Common myeloid progenitor, CD34-positive (primary cell): Measurements from ENCODE around the gene GNAZ.

Experiments used
- CTCF ChIA-PET: fragments of 350-600 bp; sonication (Branson Sonifier 250); formaldehyde crosslinking; loops from one replicate; lab custom pipeline; 2021; ENCODE audit warnings: antibody characterized with exemption; lab: Charles Lee
- POLR2A ChIA-PET: fragments of 350-600 bp; sonication (Branson Sonifier 250); formaldehyde crosslinking; loops from one replicate; lab custom pipeline; 2021; ENCODE audit warnings: antibody characterized with exemption; lab: Charles Lee
- DNase-seq, 3 donors: peaks; one replicate each; pipeline versions ENCODE4 v3.0.0 to v3.0.0-alpha.2; 2013
- H3K27ac ChIP-seq, 2 experiments: 1 replicate in 1 of 2; 2 replicates in 1 of 2; pipeline ENCODE4 v1.7.0; 2013; ENCODE audit warnings: inconsistent platforms in 2 of 2, low read length in 2 of 2, mild to moderate bottlenecking in 2 of 2, low read depth in 1 of 2, moderate library complexity in 1 of 2; ENCODE audit not compliant: severe bottlenecking in 2 of 2, insufficient read depth in 1 of 2, poor library complexity in 1 of 2
- H3K27me3 ChIP-seq, 5 experiments: replicated peaks in 2 of 5; 1 replicate in 3 of 5; 2 replicates in 2 of 5; pipeline versions ENCODE4 v1.6.1 to v1.7.0; 2013; ENCODE audit warnings: low read length in 4 of 5, mild to moderate bottlenecking in 2 of 5, moderate library complexity in 2 of 5, inconsistent platforms in 1 of 5; ENCODE audit not compliant: insufficient read depth in 5 of 5, control insufficient read depth in 4 of 5
- H3K36me3 ChIP-seq, 4 experiments: 1 replicate in 2 of 4; 2 replicates in 2 of 4; pipeline versions ENCODE4 v1.6.1 to v1.7.0; 2013; ENCODE audit warnings: low read length in 3 of 4, control low read depth in 1 of 4, mild to moderate bottlenecking in 1 of 4; ENCODE audit not compliant: control insufficient read depth in 4 of 4, insufficient read depth in 4 of 4
- H3K4me1 ChIP-seq, 4 experiments: 1 replicate in 3 of 4; 2 replicates in 1 of 4; pipeline versions ENCODE4 v1.6.1 to v1.7.1; 2013; ENCODE audit warnings: low read length in 3 of 4, mild to moderate bottlenecking in 3 of 4, control low read depth in 1 of 4, inconsistent platforms in 1 of 4, moderate library complexity in 1 of 4; ENCODE audit not compliant: control insufficient read depth in 4 of 4, insufficient read depth in 4 of 4; ENCODE audit errors: control extremely low read depth in 1 of 4
- H3K4me3 ChIP-seq, 7 experiments: 1 replicate in 4 of 7; 2 replicates in 3 of 7; pipeline versions ENCODE4 v1.5.1 to v1.7.0; 2013; ENCODE audit warnings: mild to moderate bottlenecking in 7 of 7, low read length in 6 of 7, moderate library complexity in 6 of 7, inconsistent platforms in 2 of 7, low read depth in 2 of 7, control low read depth in 1 of 7; ENCODE audit not compliant: insufficient read depth in 4 of 7, control insufficient read depth in 1 of 7; ENCODE audit errors: extremely low read depth in 1 of 7
- H3K9me3 ChIP-seq, 5 experiments: 1 replicate in 4 of 5; 2 replicates in 1 of 5; pipeline versions ENCODE4 v1.6.1 to v1.7.1; 2013; ENCODE audit warnings: low read length in 4 of 5, mild to moderate bottlenecking in 2 of 5, inconsistent platforms in 1 of 5, low read depth in 1 of 5, moderate library complexity in 1 of 5; ENCODE audit not compliant: control insufficient read depth in 4 of 5, insufficient read depth in 2 of 5; ENCODE audit errors: control extremely low read depth in 1 of 5
- WGBS: methylation state at CpG from one replicate; pipeline ENCODE4 v1.1.5; 2013; ENCODE audit not compliant: insufficient coverage; 5-methylcytosine and 5-hydroxymethylcytosine counted together

Gene GNAZ

DNA sequence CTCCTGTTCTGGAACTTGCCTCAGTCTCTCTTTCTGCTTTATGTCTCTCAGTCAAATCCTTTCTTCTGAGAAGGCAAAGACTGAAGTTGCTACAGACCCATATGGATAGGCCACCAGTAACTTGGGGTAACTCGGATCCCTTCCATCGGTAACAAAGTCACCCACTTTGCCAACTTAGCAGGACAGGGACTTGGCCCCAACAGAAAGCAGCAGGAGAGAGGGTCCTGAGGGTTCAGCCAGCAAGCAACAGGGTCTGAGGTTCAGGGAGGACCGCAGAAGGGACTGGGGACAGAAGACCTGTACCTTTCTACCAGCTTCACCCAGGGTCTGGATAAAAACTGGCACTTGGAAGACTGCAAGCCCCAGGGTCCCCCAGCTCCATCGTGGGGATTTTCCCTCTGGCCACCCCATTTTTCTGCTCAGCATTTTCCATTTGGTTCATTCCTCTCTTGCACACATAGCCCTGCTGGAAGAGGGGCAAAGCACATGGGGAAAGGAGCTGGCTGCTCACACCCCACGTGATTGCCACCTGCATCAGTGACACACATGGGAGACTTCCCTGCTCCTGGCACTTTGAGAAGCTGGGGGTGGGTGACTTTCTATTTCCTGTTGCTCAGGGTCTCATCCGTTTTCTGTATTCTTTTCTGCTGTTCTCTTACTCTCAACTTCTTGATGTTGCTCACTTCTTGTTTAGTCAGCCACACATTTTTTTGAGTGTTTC is 34.6 kb upstream of the GNAZ start:
- H3K27me3 ChIP-seq: peaks cover 0 to 4% (median 0%) of the 10 kb centered on the region in 5 experiments
- peak in 1 of 3 donors; percentile 17 for DNase-seq
- ChIA-PET CTCF (interaction anchor here (1.1 kb wide), 1 partner anchor 76 kb away, joined by 3 read pairs; no protein-coding TSS in a partner anchor), POLR2A (no interaction called here)
- H3K27ac ChIP-seq: no peak overlapping the region
- no peaks in the 10 kb centered on the region for H3K36me3 ChIP-seq
- 81% methylated on average over 6 of the region's 6 CpGs for WGBS
- H3K9me3 ChIP-seq: no peaks in the 10 kb centered on the region
- peaks cover 0 to 4% (median 0%) of the 10 kb centered on the region in 4 experiments for H3K4me1 ChIP-seq
- H3K4me3 ChIP-seq: no peak overlapping the region

DNA sequence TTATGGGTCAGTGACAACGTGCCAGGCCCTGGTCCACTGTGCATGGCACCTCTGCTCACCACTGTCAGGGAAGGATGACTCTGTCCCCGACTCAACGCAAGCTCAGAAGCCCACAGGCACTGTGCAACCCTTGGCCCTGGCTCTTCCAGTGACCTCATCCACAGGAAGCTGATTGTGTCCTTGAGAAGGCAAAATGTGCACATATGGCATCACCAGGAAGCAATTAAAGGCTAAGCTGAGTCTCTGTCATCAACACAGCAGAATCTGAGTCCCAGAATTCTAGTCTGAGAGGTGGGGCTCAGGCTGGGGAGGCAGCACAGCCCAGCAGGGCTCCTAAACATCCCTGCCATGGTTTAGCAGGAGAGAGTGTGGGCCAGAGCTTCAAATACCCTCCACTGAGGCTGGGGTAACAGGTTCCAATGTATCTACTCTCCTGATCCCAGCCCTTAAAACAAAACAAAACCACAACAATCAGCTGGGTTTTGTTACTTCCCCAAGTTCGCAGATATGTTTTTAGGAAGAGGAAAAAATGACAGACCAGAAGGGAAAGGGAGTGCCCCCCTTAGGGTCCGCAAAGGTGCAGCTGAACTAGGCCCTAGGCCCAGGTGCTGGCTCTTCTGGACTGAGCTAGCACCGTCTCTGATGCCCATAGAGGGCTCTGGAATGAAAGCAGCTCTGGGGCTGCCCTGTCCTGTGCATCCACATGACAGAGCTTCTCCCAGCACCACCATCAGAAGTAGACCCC is 33.5 kb upstream of the GNAZ start:
- POLR2A ChIA-PET: no interaction called here
- peak in 1 of 3 donors; percentile 8 for DNase-seq
- H3K27ac ChIP-seq: no peak overlapping the region
- peaks cover 0 to 4% (median 0%) of the 10 kb centered on the region in 5 experiments for H3K27me3 ChIP-seq
- no peak overlapping the region for H3K4me3 ChIP-seq
- CTCF ChIA-PET: no interaction called here
- H3K4me1 ChIP-seq: peaks cover 0 to 4% (median 0%) of the 10 kb centered on the region in 4 experiments
- no peaks in the 10 kb centered on the region for H3K36me3 ChIP-seq
- no peaks in the 10 kb centered on the region for H3K9me3 ChIP-seq
- WGBS: 83% methylated on average over 6 of the region's 6 CpGs

DNA sequence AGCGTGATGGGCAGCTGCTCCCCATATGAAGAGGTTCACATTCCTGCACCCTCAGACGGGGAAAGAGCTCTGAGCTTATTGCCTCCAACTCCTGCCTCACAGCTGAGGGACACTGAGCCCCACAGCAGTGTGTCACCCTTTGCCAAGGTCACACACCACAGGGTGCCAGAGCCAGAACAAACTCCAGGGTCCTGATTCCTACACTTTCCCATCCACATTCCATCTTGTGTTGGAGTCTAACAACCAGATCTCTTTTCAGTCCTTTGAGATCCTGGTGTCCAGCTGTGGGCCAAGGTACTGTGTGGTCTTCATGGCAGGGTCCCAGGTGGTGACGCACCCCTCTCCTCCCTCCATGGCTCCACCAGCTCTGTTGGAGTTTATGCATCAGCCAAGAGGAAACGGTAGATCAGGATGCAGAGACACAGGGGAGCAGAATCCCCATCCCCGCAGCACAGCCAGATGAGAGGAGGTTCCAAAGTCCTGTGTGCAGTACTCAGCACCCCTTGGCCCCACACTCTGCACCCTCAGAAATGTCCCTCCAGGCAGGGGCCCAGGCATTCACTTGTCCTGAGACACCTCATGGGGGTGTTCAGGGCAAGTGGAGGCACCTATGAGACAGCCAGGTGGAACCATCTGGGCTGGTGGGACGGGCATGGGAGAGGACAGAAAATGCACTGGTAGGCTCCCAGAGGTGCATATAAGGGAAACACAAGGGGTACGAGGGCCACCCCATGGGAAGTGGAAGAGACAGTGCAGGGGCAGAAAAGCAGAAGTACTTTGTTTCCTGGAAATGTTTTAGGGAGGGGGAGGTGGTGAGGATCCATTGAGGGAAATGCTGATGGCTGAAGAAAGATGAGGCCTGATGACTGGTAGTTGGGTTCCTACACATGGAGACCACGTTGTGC is 32.6 kb upstream of the GNAZ start:
- peaks cover 0 to 4% (median 0%) of the 10 kb centered on the region in 5 experiments for H3K27me3 ChIP-seq
- peak in 1 of 3 donors; percentile 13 for DNase-seq
- no peaks in the 10 kb centered on the region for H3K36me3 ChIP-seq
- CTCF ChIA-PET: no interaction called here
- H3K4me3 ChIP-seq: no peak overlapping the region
- peaks cover 0 to 4% (median 0%) of the 10 kb centered on the region in 4 experiments for H3K4me1 ChIP-seq
- 90% methylated on average over 7 of the region's 8 CpGs for WGBS
- H3K27ac ChIP-seq: no peak overlapping the region
- POLR2A ChIA-PET: no interaction called here
- no peaks in the 10 kb centered on the region for H3K9me3 ChIP-seq

DNA sequence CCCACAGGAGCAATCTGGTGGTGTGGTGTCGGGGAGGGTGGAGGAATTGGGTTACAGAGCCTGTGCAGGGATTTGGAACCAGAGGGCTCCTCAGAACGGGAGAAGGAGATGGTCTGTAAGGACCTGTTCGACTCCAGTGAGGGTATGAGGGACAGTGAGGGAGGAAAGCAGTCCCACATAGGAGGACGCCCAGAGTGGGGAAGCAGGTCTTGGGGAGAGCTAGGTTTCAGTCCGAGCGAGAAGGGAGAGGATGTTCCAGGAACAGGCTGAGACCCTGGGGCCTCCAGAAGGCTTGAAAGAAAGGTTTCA is 32.0 kb upstream of the GNAZ start:
- 95% methylated on average over 5 of the region's 6 CpGs for WGBS

DNA sequence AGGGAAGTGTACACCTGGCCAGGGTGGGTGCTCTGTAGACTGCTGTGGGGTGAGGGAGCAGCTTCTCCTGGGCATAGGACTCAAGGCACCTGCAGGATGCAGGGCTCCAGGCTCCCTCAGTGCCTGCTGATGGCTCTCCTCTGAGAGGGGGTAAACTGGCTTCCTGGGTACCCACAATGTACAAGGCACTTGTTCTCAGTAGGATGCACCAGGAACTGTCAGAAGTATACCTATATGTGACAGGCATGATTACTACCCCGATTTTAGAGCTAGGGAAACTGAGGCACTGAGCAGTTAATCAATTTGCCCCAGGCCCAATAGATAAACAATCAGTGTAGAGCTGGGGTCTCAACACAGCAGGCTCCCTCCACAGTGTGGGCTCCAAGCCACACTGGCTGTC is 31.4 kb upstream of the GNAZ start:
- POLR2A ChIA-PET: no interaction called here
- DNase-seq: no peak

More for the DNA sequence above, 32.0 kb upstream of the GNAZ start:
- Histone ChIP-seq H3K4me3 (no peak overlapping the region), H3K9me3 (no peaks in the 10 kb centered on the region), H3K27ac (no peak overlapping the region), H3K4me1 (peaks cover 0 to 4% (median 0%) of the 10 kb centered on the region in 4 experiments), H3K27me3 (peaks cover 0 to 3% (median 0%) of the 10 kb centered on the region in 5 experiments), H3K36me3 (no peaks in the 10 kb centered on the region)
- ChIA-PET POLR2A (no interaction called here), CTCF (no interaction called here)
- DNase-seq: no peak

DNA sequence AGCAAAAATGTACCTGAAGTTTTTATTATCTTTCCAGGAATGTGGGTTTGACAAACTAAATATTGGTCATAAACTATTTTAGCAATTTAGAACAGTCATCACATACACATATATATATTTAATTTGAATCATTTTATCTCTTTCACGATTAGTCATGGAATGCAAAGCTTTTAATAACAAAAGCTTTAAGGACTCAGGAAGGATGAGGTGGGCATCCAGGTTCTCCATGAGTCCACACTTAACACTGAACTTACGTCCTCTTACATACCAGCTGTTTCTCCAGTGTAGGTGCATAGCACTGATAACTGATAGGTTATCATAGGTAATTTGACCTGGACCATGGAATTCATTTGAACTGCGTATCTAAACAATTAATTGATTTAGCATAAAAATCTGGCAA is 28.1 kb upstream of the GNAZ start:
- Histone ChIP-seq H3K4me1 (no peaks in the 10 kb centered on the region), H3K27me3 (peaks cover 0 to 2% (median 0%) of the 10 kb centered on the region in 5 experiments), H3K4me3 (no peak overlapping the region), H3K36me3 (no peaks in the 10 kb centered on the region), H3K27ac (no peak overlapping the region), H3K9me3 (peaks cover 1 to 14% (median 8%) of the 10 kb centered on the region in 5 experiments)
- DNase-seq: no peak
- ChIA-PET POLR2A (no interaction called here), CTCF (no interaction called here)
- WGBS: 100% methylated on average over 1 of the region's 3 CpGs

More for the DNA sequence above, 31.4 kb upstream of the GNAZ start:
- H3K27me3 ChIP-seq: peaks cover 0 to 2% (median 0%) of the 10 kb centered on the region in 5 experiments
- no peaks in the 10 kb centered on the region for H3K9me3 ChIP-seq
- H3K36me3 ChIP-seq: no peaks in the 10 kb centered on the region
- no peak overlapping the region for H3K27ac ChIP-seq
- CTCF ChIA-PET: no interaction called here
- 100% methylated on average over 1 of the region's 1 CpG for WGBS
- peaks cover 0 to 4% (median 0%) of the 10 kb centered on the region in 4 experiments for H3K4me1 ChIP-seq
- no peak overlapping the region for H3K4me3 ChIP-seq
